ENCODE data around the gene CEP70.

DNA sequence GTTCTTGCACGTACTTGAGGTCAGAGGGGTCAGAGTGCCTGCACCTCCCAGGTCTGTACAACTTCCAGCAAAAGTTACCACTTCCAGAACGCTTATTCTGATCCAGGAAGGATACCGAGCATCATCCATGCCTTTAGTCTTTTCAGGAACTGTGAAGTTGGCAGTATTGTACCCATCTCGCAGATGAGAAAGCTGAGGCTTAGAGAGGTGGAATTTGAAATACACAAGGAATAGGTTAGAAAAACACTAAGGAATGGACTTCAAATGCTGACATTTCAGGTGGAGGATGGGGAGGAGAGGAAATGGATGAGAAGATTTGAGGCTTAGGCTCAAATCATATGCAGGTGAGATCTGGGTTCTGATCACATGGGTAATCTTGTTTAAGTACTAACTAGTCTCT is 148.4 kb downstream of the CEP70 start:
- TF ChIP-seq POLR2AphosphoS5 (IDR thresholded peaks at IDR 0.05; ENCODE audit: borderline replicate concordance, low read depth, low read length) (no peak), EZH2 (IDR thresholded peaks at IDR 0.05) (no peak)
